Measurements from ENCODE around the gene SYNJ1. TPM values are rescaled to one million over a fixed set of nuclear protein-coding genes. Genes with fewer than 3 reads are reported as not detected.
"Not testable (repeated sequence)": the region's sequence is repeated elsewhere in the genome, so short reads cannot be mapped to it uniquely, and the experiment has no call there.

Gene SYNJ1
- total RNA-seq, 1 experiment from 2014 or later = 10.2 TPM

GRCh38 chr21:32742396-32742795, 14.6 kb upstream of the SYNJ1 start:
- no TSS peak for BruUV-seq (replicated peaks)
- intact Hi-C loops (cut with micrococcal nuclease; ENCODE audit: unreplicated experiment) = no loop called here
- H3K27me3 Mint-ChIP-seq (ENCODE audit: unreplicated experiment) = no peaks in the 10 kb centered on the region
- H3K4me3 Mint-ChIP-seq (ENCODE audit: low read depth, unreplicated experiment) = no peak overlapping the region
- TF ChIP-seq CTCF (IDR thresholded peaks at IDR 0.05; ENCODE audit: unreplicated experiment) = no peak
- no peaks in the 10 kb centered on the region for H3K9me3 Mint-ChIP-seq (ENCODE audit: low read depth, unreplicated experiment)
- DNase-seq = no peak
- peaks cover 15% of the 10 kb centered on the region for H3K36me3 Mint-ChIP-seq (ENCODE audit: insufficient read depth, unreplicated experiment)
- H3K27ac Mint-ChIP-seq (ENCODE audit: unreplicated experiment) = no peak overlapping the region
- H3K4me1 Mint-ChIP-seq (ENCODE audit: low read depth, unreplicated experiment) = no peaks in the 10 kb centered on the region
- CTCF ChIA-PET = no interaction called here

GRCh38 chr21:32741336-32741735, 13.5 kb upstream of the SYNJ1 start:
- no peaks in the 10 kb centered on the region for H3K4me1 Mint-ChIP-seq (ENCODE audit: low read depth, unreplicated experiment)
- no peaks in the 10 kb centered on the region for H3K9me3 Mint-ChIP-seq (ENCODE audit: low read depth, unreplicated experiment)
- DNase-seq = no peak
- H3K4me3 Mint-ChIP-seq (ENCODE audit: low read depth, unreplicated experiment) = no peak overlapping the region
- no peaks in the 10 kb centered on the region for H3K27me3 Mint-ChIP-seq (ENCODE audit: unreplicated experiment)
- no peak for TF ChIP-seq CTCF (IDR thresholded peaks at IDR 0.05; ENCODE audit: unreplicated experiment)
- H3K36me3 Mint-ChIP-seq (ENCODE audit: insufficient read depth, unreplicated experiment) = peaks cover 14% of the 10 kb centered on the region
- no peak overlapping the region for H3K27ac Mint-ChIP-seq (ENCODE audit: unreplicated experiment)
- intact Hi-C loops (cut with micrococcal nuclease; ENCODE audit: unreplicated experiment) = no loop called here
- CTCF ChIA-PET = no interaction called here
- BruUV-seq (replicated peaks) = no TSS peak

GRCh38 chr21:32739946-32740345, 12.1 kb upstream of the SYNJ1 start:
- Mint-ChIP-seq H3K36me3 (ENCODE audit: insufficient read depth, unreplicated experiment) (peaks cover 12% of the 10 kb centered on the region), H3K27ac (ENCODE audit: unreplicated experiment) (no peak overlapping the region), H3K27me3 (ENCODE audit: unreplicated experiment) (no peaks in the 10 kb centered on the region), H3K4me1 (ENCODE audit: low read depth, unreplicated experiment) (no peaks in the 10 kb centered on the region), H3K4me3 (ENCODE audit: low read depth, unreplicated experiment) (no peak overlapping the region), H3K9me3 (ENCODE audit: low read depth, unreplicated experiment) (no peaks in the 10 kb centered on the region)
- intact Hi-C loops (cut with micrococcal nuclease; ENCODE audit: unreplicated experiment) = no loop called here
- DNase-seq = no peak
- CTCF ChIA-PET = interaction anchor here (0.6 kb wide), 1 partner anchor 276 kb away, joined by 4 read pairs; no protein-coding TSS in a partner anchor
- BruUV-seq (replicated peaks) = no TSS peak
- TF ChIP-seq CTCF (IDR thresholded peaks at IDR 0.05; ENCODE audit: unreplicated experiment) = no peak

- DNase-seq; CTCF ChIA-PET; H3K36me3 Mint-ChIP-seq (ENCODE audit: insufficient read depth, unreplicated experiment); H3K27ac Mint-ChIP-seq (ENCODE audit: unreplicated experiment); H3K4me3 Mint-ChIP-seq (ENCODE audit: low read depth, unreplicated experiment); BruUV-seq (replicated peaks); H3K4me1 Mint-ChIP-seq (ENCODE audit: low read depth, unreplicated experiment); H3K9me3 Mint-ChIP-seq (ENCODE audit: low read depth, unreplicated experiment); intact Hi-C loops (cut with micrococcal nuclease; ENCODE audit: unreplicated experiment); H3K27me3 Mint-ChIP-seq (ENCODE audit: unreplicated experiment): not testable (repeated sequence)
These were observed 8.3 kb upstream of the SYNJ1 start for GRCh38 chr21:32736083-32736482.

- Mint-ChIP-seq H3K36me3 (ENCODE audit: insufficient read depth, unreplicated experiment) (peaks cover 5% of the 10 kb centered on the region), H3K27ac (ENCODE audit: unreplicated experiment) (no peak overlapping the region), H3K9me3 (ENCODE audit: low read depth, unreplicated experiment) (no peaks in the 10 kb centered on the region), H3K4me1 (ENCODE audit: low read depth, unreplicated experiment) (no peaks in the 10 kb centered on the region), H3K4me3 (ENCODE audit: low read depth, unreplicated experiment) (no peak overlapping the region), H3K27me3 (ENCODE audit: unreplicated experiment) (no peaks in the 10 kb centered on the region)
- no peak for DNase-seq
- TF ChIP-seq CTCF (IDR thresholded peaks at IDR 0.05; ENCODE audit: unreplicated experiment) = no peak
- CTCF ChIA-PET = no interaction called here
- no TSS peak for BruUV-seq (replicated peaks)
- intact Hi-C loops (cut with micrococcal nuclease; ENCODE audit: unreplicated experiment) = no loop called here
These were observed 7.7 kb upstream of the SYNJ1 start for GRCh38 chr21:32735524-32735923.
